Measurements from ENCODE around the gene AQP1.

DNA sequence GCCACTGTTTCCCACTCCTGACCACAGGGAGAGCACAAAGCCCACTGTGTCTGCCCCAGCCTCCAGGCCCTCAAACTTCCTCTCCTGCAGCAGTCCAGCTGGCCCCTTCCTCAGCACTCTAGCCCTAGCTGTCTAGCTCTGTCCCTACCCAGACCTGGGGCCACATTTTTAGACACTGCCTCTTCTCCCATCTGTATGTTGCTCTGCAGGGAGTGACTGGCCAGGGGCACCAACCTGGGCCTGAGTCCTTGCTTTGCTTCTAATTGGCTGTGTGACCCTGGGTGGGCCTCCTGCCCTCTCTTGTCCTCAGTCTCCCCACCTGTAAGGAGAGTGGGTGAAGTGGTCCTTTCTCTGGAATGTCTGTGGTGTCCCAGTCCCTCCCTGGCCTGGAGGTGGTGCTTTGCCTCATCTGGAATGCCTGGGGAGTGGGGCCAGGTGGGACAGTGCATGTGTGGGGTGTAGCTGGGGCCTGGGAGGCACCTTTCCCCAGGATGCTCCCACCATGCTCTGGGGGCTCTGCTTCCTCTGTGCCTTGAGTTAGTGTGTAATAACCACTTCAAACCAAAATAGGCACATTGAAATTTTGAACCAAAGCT is 25.1 kb downstream of the AQP1 start:
- TF ChIP-seq, protein P1, sequence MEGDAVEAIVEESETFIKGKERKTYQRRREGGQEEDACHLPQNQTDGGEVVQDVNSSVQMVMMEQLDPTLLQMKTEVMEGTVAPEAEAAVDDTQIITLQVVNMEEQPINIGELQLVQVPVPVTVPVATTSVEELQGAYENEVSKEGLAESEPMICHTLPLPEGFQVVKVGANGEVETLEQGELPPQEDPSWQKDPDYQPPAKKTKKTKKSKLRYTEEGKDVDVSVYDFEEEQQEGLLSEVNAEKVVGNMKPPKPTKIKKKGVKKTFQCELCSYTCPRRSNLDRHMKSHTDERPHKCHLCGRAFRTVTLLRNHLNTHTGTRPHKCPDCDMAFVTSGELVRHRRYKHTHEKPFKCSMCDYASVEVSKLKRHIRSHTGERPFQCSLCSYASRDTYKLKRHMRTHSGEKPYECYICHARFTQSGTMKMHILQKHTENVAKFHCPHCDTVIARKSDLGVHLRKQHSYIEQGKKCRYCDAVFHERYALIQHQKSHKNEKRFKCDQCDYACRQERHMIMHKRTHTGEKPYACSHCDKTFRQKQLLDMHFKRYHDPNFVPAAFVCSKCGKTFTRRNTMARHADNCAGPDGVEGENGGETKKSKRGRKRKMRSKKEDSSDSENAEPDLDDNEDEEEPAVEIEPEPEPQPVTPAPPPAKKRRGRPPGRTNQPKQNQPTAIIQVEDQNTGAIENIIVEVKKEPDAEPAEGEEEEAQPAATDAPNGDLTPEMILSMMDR (IDR thresholded peaks at IDR 0.05) = no peak
- no peak for TF ChIP-seq POLR2A (IDR thresholded peaks at IDR 0.05)

All from testis (tissue), 2 donors.